Peyer's patch (tissue), 4 donors: ENCODE measurements around the gene VSX2.

Experiments
- POLR2A ChIP-seq, 2 donors: fragments of 450-650 bp; IDR thresholded peaks; one replicate each; pipeline ENCODE4 v1.5.1; 2017; ENCODE audit warnings: antibody characterized with exemption in 2 of 2, mild to moderate bottlenecking in 2 of 2, moderate library complexity in 2 of 2
- TF ChIP-seq, protein P1 (sequence below), 6 experiments: fragments of 450-650 bp in 4 of 6; fragments of 200-600 bp in 2 of 6; sonication (generic) in 1 of 6; IDR thresholded peaks; one replicate each; pipeline ENCODE4 v1.5.1; 2017 to 2019; ENCODE audit warnings: antibody characterized with exemption in 6 of 6, mild to moderate bottlenecking in 3 of 6, moderate library complexity in 1 of 6

DNA sequence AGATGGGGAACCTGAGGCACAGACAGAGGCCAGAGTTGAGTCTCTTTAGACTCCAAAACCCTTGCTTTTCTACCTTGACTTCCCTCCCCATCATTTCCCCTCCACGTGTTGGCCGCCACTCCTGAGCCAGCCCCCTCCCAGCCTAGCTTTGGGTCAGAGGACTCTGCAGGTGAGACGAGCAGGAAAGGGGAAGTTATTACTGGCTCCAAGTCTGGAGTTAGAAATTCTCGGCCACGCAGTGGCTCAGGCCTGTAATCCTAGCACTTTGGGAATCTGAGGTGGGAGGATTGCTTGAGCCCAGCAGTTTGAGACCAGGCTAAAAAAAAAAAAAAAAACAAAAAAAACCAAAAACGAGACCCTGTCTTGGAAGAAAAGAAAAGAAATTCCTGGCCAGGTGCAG, 8.8 kb downstream of the VSX2 start:
- TF ChIP-seq, protein P1, sequence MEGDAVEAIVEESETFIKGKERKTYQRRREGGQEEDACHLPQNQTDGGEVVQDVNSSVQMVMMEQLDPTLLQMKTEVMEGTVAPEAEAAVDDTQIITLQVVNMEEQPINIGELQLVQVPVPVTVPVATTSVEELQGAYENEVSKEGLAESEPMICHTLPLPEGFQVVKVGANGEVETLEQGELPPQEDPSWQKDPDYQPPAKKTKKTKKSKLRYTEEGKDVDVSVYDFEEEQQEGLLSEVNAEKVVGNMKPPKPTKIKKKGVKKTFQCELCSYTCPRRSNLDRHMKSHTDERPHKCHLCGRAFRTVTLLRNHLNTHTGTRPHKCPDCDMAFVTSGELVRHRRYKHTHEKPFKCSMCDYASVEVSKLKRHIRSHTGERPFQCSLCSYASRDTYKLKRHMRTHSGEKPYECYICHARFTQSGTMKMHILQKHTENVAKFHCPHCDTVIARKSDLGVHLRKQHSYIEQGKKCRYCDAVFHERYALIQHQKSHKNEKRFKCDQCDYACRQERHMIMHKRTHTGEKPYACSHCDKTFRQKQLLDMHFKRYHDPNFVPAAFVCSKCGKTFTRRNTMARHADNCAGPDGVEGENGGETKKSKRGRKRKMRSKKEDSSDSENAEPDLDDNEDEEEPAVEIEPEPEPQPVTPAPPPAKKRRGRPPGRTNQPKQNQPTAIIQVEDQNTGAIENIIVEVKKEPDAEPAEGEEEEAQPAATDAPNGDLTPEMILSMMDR (IDR thresholded peaks at IDR 0.05) = no peak
- no peak for TF ChIP-seq POLR2A (IDR thresholded peaks at IDR 0.05)
